NCI-H1436 (cell line): Measurements from ENCODE around the gene IGF1.
"Not testable (repeated sequence)": the region's sequence is repeated elsewhere in the genome, so short reads cannot be mapped to it uniquely, and the experiment has no call there.

Experiments
- DNase-seq: peaks from one replicate; lab custom pipeline; 2025; lab: John Stamatoyannopoulos, UW

IGF1 gene

DNA sequence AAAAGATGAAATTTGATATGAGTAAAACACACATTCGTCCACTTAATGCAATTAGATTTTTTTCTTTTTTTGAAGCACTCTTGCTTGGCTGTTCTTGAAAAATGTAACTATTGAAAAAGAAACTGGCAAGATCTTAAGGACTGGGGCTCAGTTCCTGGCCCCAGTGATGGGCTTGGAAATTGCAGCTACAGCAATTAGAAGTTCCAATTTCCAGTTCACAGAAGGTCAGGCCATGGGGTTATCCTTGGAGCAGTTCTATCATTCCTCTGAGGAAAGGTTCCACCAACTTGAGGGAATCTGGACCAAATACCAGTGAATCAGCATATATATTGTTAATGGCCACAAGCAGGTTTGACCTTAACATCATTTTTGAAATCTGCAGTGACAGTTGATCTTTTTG is 18.9 kb downstream of the IGF1 start:
- DNase-seq = no peak

DNA sequence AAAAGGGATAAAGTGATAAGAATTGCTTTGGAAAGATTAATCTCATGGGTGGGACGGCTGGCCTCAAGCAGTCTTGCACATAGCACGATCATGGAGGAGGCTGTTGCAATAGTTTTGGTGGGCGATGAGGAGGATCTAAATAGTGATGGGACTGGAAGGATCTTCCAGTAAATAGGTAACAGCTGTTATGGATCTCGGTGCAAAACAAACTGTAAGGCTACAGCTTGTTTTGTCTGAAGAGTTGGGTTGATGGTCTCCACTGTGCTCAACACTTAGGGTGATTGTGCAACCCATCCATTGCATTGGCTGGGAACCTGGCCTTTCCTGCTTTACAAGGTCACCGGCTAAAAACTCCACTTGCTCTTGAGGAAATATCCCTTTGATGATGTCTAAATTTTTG is 21.0 kb downstream of the IGF1 start:
- DNase-seq = no peak

DNA sequence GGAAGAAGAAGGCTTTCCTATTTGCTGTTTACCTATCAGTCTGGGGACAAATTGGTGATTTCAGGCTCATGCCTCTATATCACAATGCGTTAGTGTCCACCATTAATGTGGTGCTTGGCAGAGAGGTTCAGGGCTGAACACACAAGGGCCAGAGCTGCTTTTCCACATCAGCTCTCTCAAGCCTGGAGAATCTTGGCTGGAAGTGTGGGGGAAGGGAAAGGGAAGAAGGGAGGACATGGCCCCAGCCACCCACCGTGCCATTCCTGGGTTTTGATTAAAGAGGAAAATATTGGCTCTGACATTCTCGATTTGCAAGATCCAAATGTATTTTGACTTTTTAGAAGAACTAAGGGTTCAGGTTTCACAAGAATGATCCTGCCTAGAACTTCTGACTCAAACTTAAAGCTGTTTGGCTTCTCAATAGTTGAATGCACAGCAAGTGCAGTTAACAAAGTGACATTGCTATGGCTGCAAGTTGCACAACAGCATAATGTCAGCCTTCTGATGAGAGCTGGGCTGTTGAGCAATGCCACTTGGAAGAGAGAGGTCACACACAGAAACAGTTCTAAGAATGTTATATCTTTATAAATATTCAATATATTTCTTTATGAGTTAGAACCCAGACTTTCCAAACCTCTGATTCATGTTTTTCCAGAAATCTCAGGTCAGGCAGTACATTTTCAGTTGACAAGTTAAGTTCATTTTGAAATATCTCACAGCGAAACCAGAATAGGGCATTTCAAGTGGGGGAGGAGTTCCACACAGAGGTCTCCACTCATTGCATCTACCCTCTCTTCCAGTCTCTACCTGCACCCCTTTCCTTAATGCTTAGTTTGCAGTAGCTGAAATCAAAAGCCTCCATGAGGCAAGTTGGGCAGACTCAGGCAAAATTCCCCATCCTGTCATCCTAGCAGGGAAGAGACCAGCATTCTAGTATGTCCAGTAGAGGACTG is 25.3 kb downstream of the IGF1 start:
- DNase-seq = no peak

- DNase-seq = no peak
These were observed 26.0 kb downstream of the IGF1 start for GRCh38 chr12:102454330-102454729.

- DNase-seq = no peak
These were observed 27.8 kb downstream of the IGF1 start for GRCh38 chr12:102452605-102453004.

DNA sequence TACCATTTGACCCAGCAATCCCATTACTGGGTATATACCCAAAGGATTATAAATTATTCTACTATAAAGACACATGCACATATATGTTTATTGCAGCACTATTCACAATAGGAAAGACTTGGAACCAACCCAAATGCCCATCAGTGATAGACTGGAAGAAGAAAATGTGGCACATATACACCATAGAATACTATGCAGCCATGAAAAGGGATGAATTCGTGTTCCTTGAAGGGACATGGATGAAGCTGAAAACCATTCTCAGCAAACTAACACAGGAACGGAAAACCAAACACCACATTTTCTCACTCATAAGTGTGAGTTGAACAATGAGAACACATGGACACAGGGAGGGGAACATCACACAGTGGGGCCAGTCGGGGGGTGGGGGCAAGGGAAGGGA is 31.3 kb downstream of the IGF1 start:
- not testable (repeated sequence) for DNase-seq

DNA sequence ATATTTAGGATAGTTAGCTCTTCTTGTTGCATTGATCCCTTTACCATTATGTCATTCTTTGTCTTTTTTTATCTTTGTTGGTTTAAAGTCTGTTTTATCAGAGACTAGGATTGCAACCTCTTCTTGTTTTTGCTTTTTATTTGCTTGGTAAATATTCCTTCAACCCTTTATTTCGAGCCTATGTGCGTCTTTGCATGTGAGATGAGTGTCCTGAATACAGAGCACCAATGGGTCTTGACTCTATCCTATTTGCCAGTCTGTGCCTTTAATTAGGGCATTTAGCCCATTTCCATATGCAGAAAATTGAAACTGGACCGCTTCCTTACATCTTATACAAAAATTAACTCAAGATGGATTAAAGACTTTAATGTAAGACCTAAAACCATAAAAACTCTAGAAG is 32.9 kb downstream of the IGF1 start:
- DNase-seq = not testable (repeated sequence)

DNA sequence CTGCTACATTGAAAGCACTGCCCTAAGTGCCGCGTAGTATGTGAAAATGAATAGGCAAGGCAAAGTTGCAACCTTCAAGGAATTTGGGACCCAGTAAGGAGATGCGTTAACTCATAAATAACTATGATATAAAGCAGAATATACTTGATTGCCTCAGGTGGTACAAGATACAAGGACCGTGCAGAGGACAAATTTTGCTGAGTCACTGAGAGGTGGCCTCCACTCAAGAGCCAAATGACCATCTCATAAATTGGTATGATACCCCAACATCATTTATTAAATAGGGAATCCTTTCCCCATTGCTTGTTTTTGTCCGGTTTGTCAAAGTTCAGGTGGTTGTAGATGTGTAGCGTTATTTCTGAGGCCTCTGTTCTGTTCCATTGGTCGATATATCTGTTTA is 35.7 kb downstream of the IGF1 start:
- DNase-seq = no peak

GRCh38 chr12:102444093-102444492 is 36.3 kb downstream of the IGF1 start:
- DNase-seq = no peak

DNA sequence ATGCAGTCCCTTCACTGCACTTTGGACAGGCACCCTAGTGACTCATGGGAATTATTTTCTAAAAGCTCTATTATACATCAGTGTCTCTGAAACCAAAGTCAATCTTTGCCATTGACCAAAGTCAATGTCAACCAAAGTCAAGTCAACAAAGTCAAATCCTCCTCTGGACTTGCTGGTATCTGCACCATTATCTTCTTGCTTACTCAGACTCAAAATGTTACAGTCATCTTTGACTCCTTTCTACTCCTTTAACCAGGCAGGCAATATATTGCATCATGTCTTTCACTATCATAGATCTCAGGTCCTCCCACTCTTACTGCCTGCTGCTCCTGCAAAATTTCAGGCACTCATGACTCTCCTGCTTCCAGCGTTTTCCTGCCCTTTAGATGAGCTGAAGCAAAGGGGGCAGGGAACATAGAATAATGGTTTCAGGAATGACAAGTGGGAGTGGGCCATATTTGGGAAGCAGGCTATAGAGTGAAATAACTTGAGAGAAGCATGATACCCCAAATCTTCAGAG is 39.2 kb downstream of the IGF1 start:
- no peak for DNase-seq

DNA sequence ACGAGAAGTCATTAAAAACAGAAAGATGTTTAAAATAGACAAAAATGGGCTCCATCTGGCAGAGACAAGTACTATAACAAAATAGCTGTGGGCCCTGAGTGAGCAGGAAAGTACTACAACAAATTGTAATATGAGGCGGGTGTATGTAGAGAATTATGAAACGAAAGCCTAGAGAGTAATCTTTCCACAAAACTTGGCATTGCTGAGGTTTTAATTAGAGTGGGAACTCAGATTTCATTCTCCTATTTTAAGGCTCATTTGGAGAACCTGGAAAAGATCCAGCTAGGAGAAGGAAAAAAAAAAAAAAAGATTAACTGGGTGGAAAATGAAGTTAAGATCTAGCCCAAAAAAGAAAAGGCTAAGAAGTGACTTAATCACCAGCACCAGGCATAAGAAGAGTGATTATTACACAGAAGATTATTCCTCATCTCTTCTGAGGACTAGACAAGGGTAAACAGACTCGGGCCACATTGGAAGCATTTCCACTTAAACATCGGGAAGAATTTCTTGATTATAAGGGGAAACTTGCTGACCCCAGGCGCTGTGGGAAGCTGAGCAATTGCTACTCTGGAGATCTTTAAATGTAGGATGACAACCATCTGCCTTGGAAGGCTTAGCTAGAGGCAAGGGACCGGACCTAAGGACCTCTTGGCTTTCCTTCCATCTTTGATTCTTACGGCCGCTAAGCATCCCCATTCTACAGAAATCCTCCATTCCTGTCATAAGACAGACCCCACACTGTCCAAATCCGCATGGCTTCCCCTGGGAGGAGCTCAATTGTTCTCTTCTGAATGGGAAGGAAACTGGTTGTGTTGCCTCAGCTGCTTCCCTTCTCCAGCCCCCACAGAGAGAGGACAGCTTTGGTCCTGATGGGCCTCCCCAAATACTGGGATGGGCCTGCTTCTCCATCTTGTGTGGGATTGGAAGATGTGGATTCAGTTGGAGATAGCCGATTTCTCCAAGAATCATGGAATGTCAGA is 40.6 kb downstream of the IGF1 start:
- no peak for DNase-seq

DNA sequence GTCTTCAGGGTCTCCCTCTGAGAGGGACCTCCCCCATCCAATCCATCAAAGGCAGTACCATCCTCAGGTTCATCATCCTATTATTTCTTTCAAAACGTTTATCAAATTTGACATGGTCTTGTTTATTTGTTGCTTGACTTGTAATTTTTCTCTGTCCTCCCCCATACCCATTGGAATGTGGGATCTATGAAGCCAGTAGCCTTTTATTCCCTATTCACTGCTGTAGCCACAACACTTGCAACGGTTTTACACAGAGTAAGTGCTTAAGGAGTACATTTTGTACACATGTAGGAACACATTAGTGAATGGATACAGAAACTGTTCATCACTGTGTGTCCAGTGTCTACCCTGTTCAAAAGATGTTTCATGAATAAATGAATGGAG is 41.5 kb downstream of the IGF1 start:
- no peak for DNase-seq

GRCh38 chr12:102438047-102438826 is 42.1 kb downstream of the IGF1 start:
- no peak for DNase-seq

GRCh38 chr12:102437511-102437910 is 42.9 kb downstream of the IGF1 start:
- no peak for DNase-seq

DNA sequence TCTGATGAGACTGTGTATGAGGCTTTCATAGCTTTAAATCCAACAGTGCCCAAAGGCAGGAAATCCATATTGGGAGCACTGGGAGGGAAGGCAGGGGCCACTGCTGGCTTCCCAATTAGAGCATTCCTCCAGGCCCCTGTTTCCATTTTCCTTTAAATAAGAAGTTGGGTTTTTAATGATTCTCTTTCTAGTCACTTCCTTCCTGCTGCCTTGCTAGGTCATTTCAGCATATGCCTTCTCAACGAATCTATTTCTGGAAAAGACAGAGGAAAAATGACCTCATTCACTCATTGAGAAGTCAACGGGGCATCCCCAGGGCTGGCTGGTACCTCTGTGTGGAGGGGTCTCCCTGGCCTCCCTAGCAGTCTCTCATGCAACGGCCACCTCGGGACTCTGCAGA is 43.5 kb downstream of the IGF1 start:
- no peak for DNase-seq

DNA sequence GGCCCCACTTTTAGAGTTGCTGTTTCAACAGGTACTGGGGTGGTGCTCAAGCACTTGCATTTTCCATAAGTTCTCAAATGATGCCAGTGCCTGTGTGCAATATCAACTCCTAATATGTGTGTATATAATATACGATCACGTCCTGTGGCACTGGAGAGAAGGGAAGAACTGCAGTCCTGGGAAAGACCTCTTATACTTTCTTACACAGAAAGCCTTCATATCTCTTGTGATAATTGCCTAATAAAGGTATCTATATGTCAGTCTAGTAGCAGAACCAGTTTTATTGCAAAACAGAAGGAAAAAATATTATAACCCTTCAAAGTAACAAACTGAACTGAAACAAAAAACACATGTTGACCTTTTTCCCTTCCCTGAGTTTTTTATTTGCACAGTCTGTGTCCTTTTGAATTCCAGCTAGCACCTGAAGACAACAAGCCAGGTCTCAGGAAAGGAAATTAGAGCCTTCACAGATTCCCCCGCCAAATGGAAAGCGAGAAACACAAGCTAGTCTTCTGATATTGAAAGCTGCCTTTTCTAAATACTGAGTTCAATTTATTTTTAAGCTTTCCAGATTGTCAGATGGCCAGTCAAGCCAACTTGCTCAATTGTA is 44.4 kb downstream of the IGF1 start:
- DNase-seq = no peak

DNA sequence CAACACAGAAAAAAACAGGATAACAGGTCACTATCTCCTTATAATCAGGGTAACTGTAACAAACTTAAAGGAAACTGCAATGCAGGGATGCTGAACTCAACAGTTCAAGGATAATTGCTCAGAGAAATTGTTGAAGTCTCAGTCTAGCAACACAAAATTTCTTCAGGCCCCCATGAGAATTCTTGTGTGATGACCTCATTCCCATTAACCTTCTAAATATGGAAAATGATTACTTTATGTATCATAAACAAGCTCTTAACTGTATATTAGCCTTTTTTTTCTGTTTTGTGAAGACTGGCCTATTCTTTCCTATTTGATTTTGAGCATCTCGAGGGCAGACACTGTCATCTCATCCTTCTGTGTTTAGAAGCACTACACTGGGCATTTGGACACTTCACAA is 47.1 kb downstream of the IGF1 start:
- DNase-seq = no peak

GRCh38 chr12:102430661-102431060 is 49.7 kb downstream of the IGF1 start:
- no peak for DNase-seq

- DNase-seq = no peak
These were observed 50.9 kb downstream of the IGF1 start for GRCh38 chr12:102429211-102430154.

DNA sequence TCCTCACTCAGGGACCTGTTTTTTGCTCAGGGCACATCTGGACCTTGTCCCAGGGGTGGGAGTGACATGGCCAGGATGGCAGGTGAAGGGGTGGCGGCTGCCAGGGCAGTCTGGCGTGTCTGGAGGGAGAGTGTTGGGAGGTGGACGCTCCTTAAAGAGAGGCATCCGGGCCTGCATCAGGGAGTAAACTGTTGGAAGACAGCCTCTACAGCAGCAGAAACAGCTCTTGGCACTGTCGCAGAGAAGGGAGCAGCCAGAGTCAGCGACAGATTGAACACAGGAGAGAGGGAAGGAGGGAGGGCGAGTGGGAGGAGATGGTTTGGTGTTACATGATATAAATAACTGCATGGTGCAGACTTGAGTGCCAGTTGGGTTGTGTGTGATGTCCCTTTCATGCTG is 52.8 kb downstream of the IGF1 start:
- DNase-seq = no peak
